ENCODE measurements around the gene SLC25A44. TPM values are rescaled to one million over a fixed set of nuclear protein-coding genes. Genes with fewer than 3 reads are reported as not detected.

SLC25A44 gene
- total and polyA plus RNA-seq, 2 donors: 8.8 to 10.7 TPM

DNA sequence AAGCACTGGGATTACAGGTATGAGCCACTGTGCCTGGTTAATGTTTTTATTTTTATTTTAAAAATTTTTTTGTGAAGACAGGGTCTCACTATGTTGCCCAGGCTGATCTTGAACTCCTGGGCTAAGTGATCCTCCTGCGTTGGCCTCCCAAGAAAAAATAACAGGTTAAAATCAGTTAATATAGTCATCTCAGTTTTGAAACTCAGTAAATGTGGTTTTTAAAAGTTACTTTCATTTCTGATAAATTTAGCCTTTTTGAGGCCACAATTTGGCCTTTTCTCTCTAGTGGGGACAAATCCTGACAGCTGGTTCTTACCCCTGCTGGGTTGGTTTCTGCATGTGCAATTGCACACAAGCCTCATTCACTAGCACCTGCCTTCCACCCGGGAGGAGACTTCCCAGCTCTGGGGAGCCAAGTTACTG is 32.2 kb downstream of the SLC25A44 start:
- H3K4me1 ChIP-seq (ENCODE audit: control insufficient read depth in 2 of 2, insufficient read depth in 2 of 2, low read length in 2 of 2): no peaks in the 10 kb centered on the region
- 65% methylated on average over 2 of the region's 2 CpGs for WGBS
- no peak for DNase-seq (ENCODE audit: low read depth in 6 of 9, low spot score in 9 of 9)
- no peak overlapping the region for H3K4me3 ChIP-seq (ENCODE audit: low read length in 2 of 2)
- H3K9me3 ChIP-seq (ENCODE audit: control insufficient read depth in 2 of 2, insufficient read depth in 1 of 2, low read length in 1 of 2): no peaks in the 10 kb centered on the region
- no peak overlapping the region for H3K27ac ChIP-seq (ENCODE audit: low read depth in 1 of 2, low read length in 1 of 2)
- no peaks in the 10 kb centered on the region for H3K27me3 ChIP-seq (ENCODE audit: control insufficient read depth in 2 of 2, insufficient read depth in 1 of 2, low read length in 1 of 2)
- H3K36me3 ChIP-seq (ENCODE audit: control insufficient read depth in 2 of 2, insufficient read depth in 2 of 2, low read length in 1 of 2): peaks cover 31 to 46% of the 10 kb centered on the region in 2 donors

DNA sequence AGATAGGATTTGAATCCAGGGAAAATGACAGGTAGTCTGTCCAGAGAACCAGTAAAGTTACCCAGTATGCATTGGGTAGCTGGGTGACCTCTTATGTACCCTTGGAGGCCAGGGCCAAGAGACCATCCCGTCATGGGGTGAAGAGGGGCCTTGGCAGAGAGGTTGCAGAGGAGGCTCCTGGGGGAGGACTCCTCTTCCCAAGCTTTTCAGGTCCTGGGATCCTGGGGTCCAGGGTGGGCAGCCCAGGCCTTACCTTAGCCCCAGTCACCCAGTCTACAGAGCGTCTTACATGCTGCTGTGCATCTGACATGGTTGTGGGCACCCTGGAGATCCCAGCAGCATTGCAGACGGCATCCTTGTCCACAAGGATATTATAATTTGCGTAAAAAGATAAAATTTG is 32.9 kb downstream of the SLC25A44 start:
- Histone ChIP-seq H3K27me3 (ENCODE audit: control insufficient read depth in 2 of 2, insufficient read depth in 1 of 2, low read length in 1 of 2) (no peaks in the 10 kb centered on the region), H3K9me3 (ENCODE audit: control insufficient read depth in 2 of 2, insufficient read depth in 1 of 2, low read length in 1 of 2) (no peaks in the 10 kb centered on the region), H3K27ac (ENCODE audit: low read depth in 1 of 2, low read length in 1 of 2) (no peak overlapping the region), H3K4me3 (ENCODE audit: low read length in 2 of 2) (no peak overlapping the region), H3K36me3 (ENCODE audit: control insufficient read depth in 2 of 2, insufficient read depth in 2 of 2, low read length in 1 of 2) (peaks cover 29 to 40% of the 10 kb centered on the region in 2 donors), H3K4me1 (ENCODE audit: control insufficient read depth in 2 of 2, insufficient read depth in 2 of 2, low read length in 2 of 2) (no peaks in the 10 kb centered on the region)
- 98% methylated on average over 4 of the region's 4 CpGs for WGBS
- no peak for DNase-seq (ENCODE audit: low read depth in 6 of 9, low spot score in 9 of 9)

DNA sequence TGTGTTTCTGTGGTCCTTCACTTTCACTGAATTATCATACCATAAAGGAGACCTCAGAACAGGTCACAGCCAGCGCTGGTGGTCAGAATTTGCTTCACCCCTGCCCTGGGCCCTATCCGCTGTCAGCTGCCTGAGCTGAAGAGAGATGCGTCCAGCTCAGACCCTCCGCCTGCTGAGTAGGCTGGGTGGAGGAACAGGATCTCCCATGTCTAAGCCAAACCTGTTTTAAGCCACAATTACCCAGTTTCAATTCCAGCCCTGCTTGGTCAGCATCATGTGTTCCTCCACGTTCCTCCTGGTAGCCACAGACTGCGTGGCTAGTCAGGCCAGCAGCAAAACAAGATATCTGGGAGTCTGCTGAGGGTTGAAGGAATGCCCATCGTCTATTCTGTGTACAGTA is 34.6 kb downstream of the SLC25A44 start:
- H3K4me1 ChIP-seq (ENCODE audit: control insufficient read depth in 2 of 2, insufficient read depth in 2 of 2, low read length in 2 of 2): no peaks in the 10 kb centered on the region
- no peaks in the 10 kb centered on the region for H3K27me3 ChIP-seq (ENCODE audit: control insufficient read depth in 2 of 2, insufficient read depth in 1 of 2, low read length in 1 of 2)
- no peak for DNase-seq (ENCODE audit: low read depth in 6 of 9, low spot score in 9 of 9)
- H3K9me3 ChIP-seq (ENCODE audit: control insufficient read depth in 2 of 2, insufficient read depth in 1 of 2, low read length in 1 of 2): no peaks in the 10 kb centered on the region
- H3K36me3 ChIP-seq (ENCODE audit: control insufficient read depth in 2 of 2, insufficient read depth in 2 of 2, low read length in 1 of 2): peaks cover 16 to 35% of the 10 kb centered on the region in 2 donors
- H3K4me3 ChIP-seq (ENCODE audit: low read length in 2 of 2): no peak overlapping the region
- 90% methylated on average over 7 of the region's 7 CpGs for WGBS
- no peak overlapping the region for H3K27ac ChIP-seq (ENCODE audit: low read depth in 1 of 2, low read length in 1 of 2)

DNA sequence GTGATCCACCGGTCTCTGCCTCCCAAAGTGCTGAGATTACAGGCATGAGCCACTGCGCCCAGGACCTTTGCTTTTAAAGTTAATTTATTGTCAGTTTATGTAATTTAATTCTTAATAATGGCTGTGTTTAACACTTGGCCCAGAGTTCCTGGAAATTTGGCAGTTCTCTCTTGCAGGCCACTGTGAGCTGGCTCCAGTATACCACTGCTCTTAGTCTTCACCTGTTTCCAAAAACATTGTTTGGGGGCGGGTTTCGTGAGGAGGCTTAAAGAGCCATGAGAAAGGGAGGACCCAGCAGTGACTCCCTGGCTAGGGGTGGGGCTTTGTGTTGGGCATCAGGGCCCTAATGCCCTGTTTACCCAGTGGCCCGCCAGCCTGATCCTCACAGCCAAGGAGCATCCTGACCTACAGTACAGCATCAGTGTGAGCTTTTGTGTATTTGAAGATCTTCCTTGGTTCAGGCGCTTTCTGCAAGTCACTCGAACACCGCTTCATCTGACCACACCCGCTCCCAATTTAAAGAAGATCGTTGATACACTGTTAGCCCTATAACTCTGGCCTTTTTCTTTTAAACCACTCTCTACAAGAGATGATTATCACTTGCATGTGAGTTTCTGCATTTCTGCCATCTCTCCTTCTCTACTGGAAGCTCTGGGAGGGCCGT is 36.0 kb downstream of the SLC25A44 start:
- Histone ChIP-seq H3K4me3 (ENCODE audit: low read length in 2 of 2) (no peak overlapping the region), H3K36me3 (ENCODE audit: control insufficient read depth in 2 of 2, insufficient read depth in 2 of 2, low read length in 1 of 2) (peaks cover 22 to 39% of the 10 kb centered on the region in 2 donors), H3K27ac (ENCODE audit: low read depth in 1 of 2, low read length in 1 of 2) (no peak overlapping the region), H3K9me3 (ENCODE audit: control insufficient read depth in 2 of 2, insufficient read depth in 1 of 2, low read length in 1 of 2) (no peaks in the 10 kb centered on the region), H3K27me3 (ENCODE audit: control insufficient read depth in 2 of 2, insufficient read depth in 1 of 2, low read length in 1 of 2) (no peaks in the 10 kb centered on the region), H3K4me1 (ENCODE audit: control insufficient read depth in 2 of 2, insufficient read depth in 2 of 2, low read length in 2 of 2) (no peaks in the 10 kb centered on the region)
- 97% methylated on average over 11 of the region's 11 CpGs for WGBS
- no peak for DNase-seq (ENCODE audit: low read depth in 6 of 9, low spot score in 9 of 9)

DNA sequence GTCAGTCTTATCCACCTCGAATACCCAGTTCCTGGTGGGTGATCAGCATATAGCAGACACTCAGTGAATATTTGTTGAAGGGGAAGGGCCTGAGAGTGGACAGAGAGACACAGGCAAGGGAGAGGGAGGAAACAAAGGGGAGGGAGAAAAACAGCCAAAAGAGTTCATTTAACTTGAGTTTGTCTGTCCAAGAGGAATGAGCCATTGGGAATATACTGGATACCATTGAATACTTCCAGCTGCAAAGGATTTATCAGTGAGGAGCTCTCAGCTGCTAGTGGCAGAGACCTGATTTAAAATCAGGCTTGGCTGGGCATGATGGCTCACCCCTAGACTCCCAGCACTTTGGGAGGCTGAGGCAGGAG is 36.6 kb downstream of the SLC25A44 start:
- Histone ChIP-seq H3K36me3 (ENCODE audit: control insufficient read depth in 2 of 2, insufficient read depth in 2 of 2, low read length in 1 of 2) (peaks cover 22 to 41% of the 10 kb centered on the region in 2 donors), H3K27me3 (ENCODE audit: control insufficient read depth in 2 of 2, insufficient read depth in 1 of 2, low read length in 1 of 2) (no peaks in the 10 kb centered on the region), H3K4me3 (ENCODE audit: low read length in 2 of 2) (no peak overlapping the region), H3K9me3 (ENCODE audit: control insufficient read depth in 2 of 2, insufficient read depth in 1 of 2, low read length in 1 of 2) (no peaks in the 10 kb centered on the region), H3K4me1 (ENCODE audit: control insufficient read depth in 2 of 2, insufficient read depth in 2 of 2, low read length in 2 of 2) (no peaks in the 10 kb centered on the region), H3K27ac (ENCODE audit: low read depth in 1 of 2, low read length in 1 of 2) (no peak overlapping the region)
- DNase-seq (ENCODE audit: low read depth in 6 of 9, low spot score in 9 of 9): no peak
- 98% methylated on average over 1 of the region's 1 CpG for WGBS

DNA sequence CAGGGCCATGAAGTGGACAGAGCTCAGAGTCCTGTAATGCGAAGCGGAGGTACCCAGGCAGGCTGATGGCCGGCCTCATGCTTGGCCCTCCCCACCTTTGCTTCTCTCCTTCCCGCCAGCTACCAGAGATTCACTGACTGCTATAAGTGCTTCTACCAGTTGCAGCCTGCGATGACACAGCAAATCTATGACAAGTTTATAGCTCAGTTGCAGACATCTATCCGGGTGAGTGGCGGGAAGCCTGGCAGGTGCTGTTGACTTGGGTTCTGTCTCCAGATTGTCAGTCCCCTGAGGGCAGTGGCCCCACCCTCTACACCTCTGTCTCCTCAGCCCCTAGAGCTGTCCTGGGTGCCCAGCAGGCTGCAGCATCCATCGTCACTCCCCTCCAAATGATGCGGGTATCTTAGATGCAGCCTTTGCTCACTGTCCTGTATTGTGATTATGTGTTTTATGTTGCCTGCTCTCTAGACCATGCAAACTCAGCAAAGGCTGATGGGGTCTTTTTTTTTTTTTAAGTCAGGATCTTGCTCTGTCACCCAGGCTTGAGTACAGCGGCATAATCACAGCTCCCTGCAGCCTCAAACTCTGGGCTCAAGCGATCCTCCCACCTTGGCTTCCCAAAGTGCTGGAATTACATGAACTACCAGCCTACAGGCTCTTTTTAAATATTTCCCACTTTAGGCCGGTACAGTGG is 38.4 kb downstream of the SLC25A44 start:
- H3K36me3 ChIP-seq (ENCODE audit: control insufficient read depth in 2 of 2, insufficient read depth in 2 of 2, low read length in 1 of 2): peaks cover 28 to 45% of the 10 kb centered on the region in 2 donors
- DNase-seq (ENCODE audit: low read depth in 6 of 9, low spot score in 9 of 9): no peak
- WGBS: 85% methylated on average over 12 of the region's 12 CpGs
- H3K27ac ChIP-seq (ENCODE audit: low read depth in 1 of 2, low read length in 1 of 2): no peak overlapping the region
- no peak overlapping the region for H3K4me3 ChIP-seq (ENCODE audit: low read length in 2 of 2)
- no peaks in the 10 kb centered on the region for H3K9me3 ChIP-seq (ENCODE audit: control insufficient read depth in 2 of 2, insufficient read depth in 1 of 2, low read length in 1 of 2)
- H3K4me1 ChIP-seq (ENCODE audit: control insufficient read depth in 2 of 2, insufficient read depth in 2 of 2, low read length in 2 of 2): no peaks in the 10 kb centered on the region
- no peaks in the 10 kb centered on the region for H3K27me3 ChIP-seq (ENCODE audit: control insufficient read depth in 2 of 2, insufficient read depth in 1 of 2, low read length in 1 of 2)

DNA sequence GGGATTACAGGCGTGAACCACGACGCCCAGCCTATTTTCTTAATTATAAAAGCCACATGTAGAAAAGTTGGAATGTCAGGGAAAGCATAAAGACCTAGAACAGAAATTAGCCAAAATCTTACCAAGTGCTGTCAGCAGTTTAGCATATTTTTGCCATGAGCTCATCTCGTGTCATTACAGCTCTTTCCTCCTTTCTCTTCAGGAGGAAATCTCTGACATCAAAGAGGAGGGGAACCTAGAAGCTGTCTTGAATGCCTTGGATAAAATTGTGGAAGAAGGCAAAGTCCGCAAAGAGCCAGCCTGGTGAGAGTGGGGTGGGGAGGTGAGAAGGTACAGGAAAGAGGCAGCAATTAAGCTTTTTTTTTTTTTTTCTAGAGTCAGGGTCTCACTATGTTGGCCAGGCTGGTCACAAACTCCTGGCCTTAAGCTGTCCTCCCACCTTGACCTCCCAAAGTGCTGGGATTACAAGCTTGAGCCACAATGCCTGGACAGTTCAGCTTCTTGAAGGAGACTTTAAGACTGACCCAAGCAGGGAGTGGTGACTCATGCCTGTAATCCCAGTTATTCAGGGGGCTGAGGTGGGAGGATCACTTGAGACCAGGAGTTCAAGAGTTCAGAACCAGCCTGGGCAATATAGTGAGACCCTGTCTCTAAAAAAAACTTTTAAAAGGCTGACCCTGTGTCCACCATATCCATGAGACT is 39.7 kb downstream of the SLC25A44 start:
- H3K9me3 ChIP-seq (ENCODE audit: control insufficient read depth in 2 of 2, insufficient read depth in 1 of 2, low read length in 1 of 2): no peaks in the 10 kb centered on the region
- no peaks in the 10 kb centered on the region for H3K27me3 ChIP-seq (ENCODE audit: control insufficient read depth in 2 of 2, insufficient read depth in 1 of 2, low read length in 1 of 2)
- no peaks in the 10 kb centered on the region for H3K4me1 ChIP-seq (ENCODE audit: control insufficient read depth in 2 of 2, insufficient read depth in 2 of 2, low read length in 2 of 2)
- WGBS: 88% methylated on average over 5 of the region's 5 CpGs
- H3K4me3 ChIP-seq (ENCODE audit: low read length in 2 of 2): no peak overlapping the region
- no peak overlapping the region for H3K27ac ChIP-seq (ENCODE audit: low read depth in 1 of 2, low read length in 1 of 2)
- H3K36me3 ChIP-seq (ENCODE audit: control insufficient read depth in 2 of 2, insufficient read depth in 2 of 2, low read length in 1 of 2): peaks cover 28 to 48% of the 10 kb centered on the region in 2 donors
- DNase-seq (ENCODE audit: low read depth in 6 of 9, low spot score in 9 of 9): no peak

DNA sequence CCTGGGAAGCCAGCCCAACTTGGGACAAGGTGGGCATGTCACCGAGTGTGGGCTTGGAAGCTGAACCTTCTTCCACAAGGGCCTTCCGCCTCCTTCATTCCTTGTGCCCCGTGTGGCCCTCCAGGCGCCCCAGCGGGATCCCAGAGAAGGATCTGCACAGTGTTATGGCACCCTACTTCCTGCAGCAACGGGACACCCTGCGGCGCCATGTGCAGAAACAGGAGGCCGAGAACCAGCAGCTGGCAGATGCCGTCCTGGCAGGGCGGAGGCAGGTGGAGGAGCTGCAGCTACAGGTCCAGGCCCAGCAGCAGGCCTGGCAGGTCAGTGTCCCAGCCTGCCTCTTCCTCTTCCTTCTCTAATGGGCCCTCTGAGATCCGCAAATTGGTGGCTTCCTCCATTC is 42.3 kb downstream of the SLC25A44 start:
- H3K27ac ChIP-seq (ENCODE audit: low read depth in 1 of 2, low read length in 1 of 2): no peak overlapping the region
- 97% methylated on average over 12 of the region's 12 CpGs for WGBS
- no peak for DNase-seq (ENCODE audit: low read depth in 6 of 9, low spot score in 9 of 9)
- peaks cover 44 to 52% of the 10 kb centered on the region in 2 donors for H3K36me3 ChIP-seq (ENCODE audit: control insufficient read depth in 2 of 2, insufficient read depth in 2 of 2, low read length in 1 of 2)
- no peak overlapping the region for H3K4me3 ChIP-seq (ENCODE audit: low read length in 2 of 2)
- no peaks in the 10 kb centered on the region for H3K4me1 ChIP-seq (ENCODE audit: control insufficient read depth in 2 of 2, insufficient read depth in 2 of 2, low read length in 2 of 2)
- H3K27me3 ChIP-seq (ENCODE audit: control insufficient read depth in 2 of 2, insufficient read depth in 1 of 2, low read length in 1 of 2): no peaks in the 10 kb centered on the region
- no peaks in the 10 kb centered on the region for H3K9me3 ChIP-seq (ENCODE audit: control insufficient read depth in 2 of 2, insufficient read depth in 1 of 2, low read length in 1 of 2)

DNA sequence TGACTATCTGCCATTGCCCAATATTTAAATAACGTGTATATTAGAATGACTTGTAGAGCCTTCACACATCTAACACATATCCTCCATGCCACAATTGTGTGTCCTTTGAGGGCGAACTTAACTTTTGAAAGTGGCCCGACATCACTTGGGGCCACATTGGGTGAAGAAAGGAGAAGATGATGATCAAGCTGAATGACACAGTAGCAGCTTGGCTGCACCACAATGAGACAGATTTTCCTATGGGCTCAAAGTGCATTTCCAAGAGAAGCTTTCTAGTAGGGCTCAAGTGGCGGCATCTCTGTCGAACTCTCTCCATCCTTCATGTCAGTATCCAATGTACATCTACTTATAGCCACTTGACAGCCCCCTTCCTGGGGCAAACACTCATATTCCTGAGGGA is 44.3 kb downstream of the SLC25A44 start:
- H3K36me3 ChIP-seq (ENCODE audit: control insufficient read depth in 2 of 2, insufficient read depth in 2 of 2, low read length in 1 of 2): peaks cover 48 to 51% of the 10 kb centered on the region in 2 donors
- DNase-seq (ENCODE audit: low read depth in 6 of 9, low spot score in 9 of 9): no peak
- H3K4me3 ChIP-seq (ENCODE audit: low read length in 2 of 2): no peak overlapping the region
- H3K27ac ChIP-seq (ENCODE audit: low read depth in 1 of 2, low read length in 1 of 2): no peak overlapping the region
- no peaks in the 10 kb centered on the region for H3K4me1 ChIP-seq (ENCODE audit: control insufficient read depth in 2 of 2, insufficient read depth in 2 of 2, low read length in 2 of 2)
- H3K27me3 ChIP-seq (ENCODE audit: control insufficient read depth in 2 of 2, insufficient read depth in 1 of 2, low read length in 1 of 2): no peaks in the 10 kb centered on the region
- 99% methylated on average over 5 of the region's 5 CpGs for WGBS
- H3K9me3 ChIP-seq (ENCODE audit: control insufficient read depth in 2 of 2, insufficient read depth in 1 of 2, low read length in 1 of 2): no peaks in the 10 kb centered on the region
